ENCODE measurements around the gene CASK. TPM values are rescaled to one million over a fixed set of nuclear protein-coding genes. Genes with fewer than 3 reads are reported as not detected.
"Not testable (repeated sequence)": the region's sequence is repeated elsewhere in the genome, so short reads cannot be mapped to it uniquely, and the experiment has no call there.

The CASK gene
- total RNA-seq, 1 donor from 2014 or later: 43.0 TPM

DNA sequence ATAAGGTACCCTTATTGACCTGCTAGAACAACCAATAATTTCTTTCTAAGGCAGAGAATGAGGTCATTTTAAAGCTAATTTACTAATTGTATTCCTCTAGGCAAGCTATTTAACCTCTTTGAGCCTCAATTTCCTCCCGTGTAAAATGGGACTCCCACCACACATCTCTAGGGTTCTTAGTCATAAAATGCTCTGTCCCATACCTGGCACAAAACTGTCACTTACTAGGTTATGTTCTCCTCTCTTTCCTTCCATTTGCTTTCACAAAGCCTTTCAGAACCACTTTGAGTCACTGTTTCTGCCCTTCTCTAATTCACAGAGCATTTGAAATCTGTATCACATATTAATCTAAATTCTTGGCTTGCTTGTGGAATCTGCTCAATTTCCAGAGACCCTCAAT, 201.8 kb downstream of the CASK start:
- Mint-ChIP-seq H3K4me3 (ENCODE audit: unreplicated experiment) (no peak overlapping the region), H3K9me3 (ENCODE audit: unreplicated experiment) (peaks cover 14% of the 10 kb centered on the region), H3K4me1 (ENCODE audit: unreplicated experiment) (no peaks in the 10 kb centered on the region), H3K27ac (ENCODE audit: unreplicated experiment) (no peak overlapping the region), H3K27me3 (ENCODE audit: unreplicated experiment) (no peaks in the 10 kb centered on the region), H3K36me3 (ENCODE audit: unreplicated experiment) (peaks cover 14% of the 10 kb centered on the region)
- no peak for DNase-seq (ENCODE audit: extremely low spot score, unreplicated experiment)
- TF ChIP-seq, protein P1, sequence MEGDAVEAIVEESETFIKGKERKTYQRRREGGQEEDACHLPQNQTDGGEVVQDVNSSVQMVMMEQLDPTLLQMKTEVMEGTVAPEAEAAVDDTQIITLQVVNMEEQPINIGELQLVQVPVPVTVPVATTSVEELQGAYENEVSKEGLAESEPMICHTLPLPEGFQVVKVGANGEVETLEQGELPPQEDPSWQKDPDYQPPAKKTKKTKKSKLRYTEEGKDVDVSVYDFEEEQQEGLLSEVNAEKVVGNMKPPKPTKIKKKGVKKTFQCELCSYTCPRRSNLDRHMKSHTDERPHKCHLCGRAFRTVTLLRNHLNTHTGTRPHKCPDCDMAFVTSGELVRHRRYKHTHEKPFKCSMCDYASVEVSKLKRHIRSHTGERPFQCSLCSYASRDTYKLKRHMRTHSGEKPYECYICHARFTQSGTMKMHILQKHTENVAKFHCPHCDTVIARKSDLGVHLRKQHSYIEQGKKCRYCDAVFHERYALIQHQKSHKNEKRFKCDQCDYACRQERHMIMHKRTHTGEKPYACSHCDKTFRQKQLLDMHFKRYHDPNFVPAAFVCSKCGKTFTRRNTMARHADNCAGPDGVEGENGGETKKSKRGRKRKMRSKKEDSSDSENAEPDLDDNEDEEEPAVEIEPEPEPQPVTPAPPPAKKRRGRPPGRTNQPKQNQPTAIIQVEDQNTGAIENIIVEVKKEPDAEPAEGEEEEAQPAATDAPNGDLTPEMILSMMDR (IDR thresholded peaks at IDR 0.05): no peak

DNA sequence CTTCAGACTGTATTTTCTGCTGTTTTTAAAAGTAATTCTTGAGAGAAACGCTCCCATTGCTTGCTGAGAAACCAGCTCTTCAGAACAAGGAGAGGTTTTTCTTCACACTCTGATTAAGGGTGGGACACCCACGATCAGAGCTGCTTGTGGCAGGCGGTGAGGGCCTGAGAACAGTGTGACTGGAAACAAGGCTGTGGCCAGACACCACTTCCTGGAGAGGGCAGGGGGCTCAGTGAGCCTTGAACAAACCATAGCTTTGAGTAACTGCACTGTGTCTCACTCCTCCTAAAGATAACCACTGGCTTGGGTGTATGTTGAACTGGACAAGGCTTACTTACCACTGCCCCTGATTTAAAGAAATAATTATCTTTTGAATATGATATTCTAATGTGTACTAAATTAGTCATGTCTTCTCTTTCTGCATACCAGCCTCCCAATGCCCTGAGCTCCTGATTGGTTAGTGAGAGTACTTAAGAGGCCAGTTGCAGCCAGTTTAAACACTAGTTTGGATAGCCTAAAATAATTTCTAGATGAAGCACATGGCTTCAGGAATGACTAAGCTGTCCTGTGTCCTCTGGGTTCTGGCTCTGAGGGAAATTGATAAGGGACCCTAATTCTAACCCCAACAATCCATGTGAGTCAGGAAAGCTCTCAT, 203.1 kb downstream of the CASK start:
- TF ChIP-seq, protein P1 (IDR thresholded peaks at IDR 0.05): no peak
- Mint-ChIP-seq H3K4me1 (ENCODE audit: unreplicated experiment) (no peaks in the 10 kb centered on the region), H3K4me3 (ENCODE audit: unreplicated experiment) (no peak overlapping the region), H3K9me3 (ENCODE audit: unreplicated experiment) (peaks cover 14% of the 10 kb centered on the region), H3K27ac (ENCODE audit: unreplicated experiment) (no peak overlapping the region), H3K27me3 (ENCODE audit: unreplicated experiment) (no peaks in the 10 kb centered on the region), H3K36me3 (ENCODE audit: unreplicated experiment) (peaks cover 14% of the 10 kb centered on the region)
- no peak for DNase-seq (ENCODE audit: extremely low spot score, unreplicated experiment)

DNA sequence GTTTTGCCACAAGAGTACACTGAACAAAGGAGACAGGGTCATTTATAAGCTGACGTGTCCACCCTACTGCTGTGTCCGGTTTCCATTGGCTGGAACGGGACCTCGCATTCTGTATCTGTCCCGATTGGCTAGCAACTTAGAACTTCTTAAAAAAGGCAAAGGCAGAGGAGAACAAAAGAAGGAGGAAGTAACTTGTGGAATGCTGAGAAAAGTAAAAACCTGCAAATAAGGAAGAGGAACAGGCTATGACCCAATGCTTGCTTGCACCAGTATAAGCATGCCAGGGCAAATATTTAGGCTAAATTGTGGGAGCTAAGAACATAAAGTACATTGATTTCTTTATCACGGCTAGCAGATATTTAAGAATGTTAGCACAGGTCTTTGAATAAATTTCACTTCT, 203.7 kb downstream of the CASK start:
- not testable (repeated sequence) for H3K4me1 Mint-ChIP-seq (ENCODE audit: unreplicated experiment); H3K27ac Mint-ChIP-seq (ENCODE audit: unreplicated experiment); H3K27me3 Mint-ChIP-seq (ENCODE audit: unreplicated experiment); DNase-seq (ENCODE audit: extremely low spot score, unreplicated experiment); H3K4me3 Mint-ChIP-seq (ENCODE audit: unreplicated experiment)
- H3K36me3 Mint-ChIP-seq (ENCODE audit: unreplicated experiment): peaks cover 14% of the 10 kb centered on the region
- H3K9me3 Mint-ChIP-seq (ENCODE audit: unreplicated experiment): peaks cover 14% of the 10 kb centered on the region

DNA sequence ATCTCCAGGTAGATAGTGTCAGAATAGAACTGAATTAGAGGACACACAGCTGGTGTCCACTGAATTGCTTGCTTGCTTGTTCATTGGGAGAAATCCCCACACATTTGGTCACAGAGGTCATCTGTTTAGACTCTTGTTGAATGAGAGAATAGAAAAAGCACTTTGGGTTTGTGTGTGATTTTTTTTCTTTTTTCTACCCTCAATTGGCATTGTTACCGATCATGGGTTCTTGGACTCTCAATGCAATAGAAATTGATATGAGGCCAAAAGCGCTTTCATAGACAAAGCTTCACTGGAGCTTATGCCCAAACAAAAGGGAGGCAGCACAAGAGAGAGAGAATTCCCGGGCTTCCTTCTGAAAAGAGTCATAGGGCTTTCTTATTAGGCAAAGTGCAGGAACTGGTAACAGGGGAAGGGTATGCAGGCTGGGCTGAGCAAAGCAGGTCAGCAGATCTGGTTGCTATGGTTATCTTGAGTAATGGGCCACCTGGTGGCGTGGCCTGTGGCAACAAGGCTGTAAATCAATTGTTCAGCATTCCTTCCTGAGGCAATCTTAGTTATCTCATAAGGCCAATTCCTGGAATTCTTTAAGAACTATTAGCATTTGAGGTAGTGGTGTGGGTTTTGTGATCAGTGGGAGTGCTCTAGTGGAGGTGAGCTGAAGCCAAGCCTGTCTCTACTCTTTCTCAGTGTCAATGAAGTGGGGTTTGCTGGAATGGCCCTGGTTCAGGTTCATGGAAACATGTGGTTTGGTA, 204.7 kb downstream of the CASK start:
- H3K27ac Mint-ChIP-seq (ENCODE audit: unreplicated experiment): no peak overlapping the region
- no peak overlapping the region for H3K4me3 Mint-ChIP-seq (ENCODE audit: unreplicated experiment)
- peaks cover 14% of the 10 kb centered on the region for H3K9me3 Mint-ChIP-seq (ENCODE audit: unreplicated experiment)
- no peaks in the 10 kb centered on the region for H3K4me1 Mint-ChIP-seq (ENCODE audit: unreplicated experiment)
- TF ChIP-seq, protein P1 (IDR thresholded peaks at IDR 0.05): no peak
- no peaks in the 10 kb centered on the region for H3K27me3 Mint-ChIP-seq (ENCODE audit: unreplicated experiment)
- DNase-seq (ENCODE audit: extremely low spot score, unreplicated experiment): no peak
- H3K36me3 Mint-ChIP-seq (ENCODE audit: unreplicated experiment): peaks cover 14% of the 10 kb centered on the region

DNA sequence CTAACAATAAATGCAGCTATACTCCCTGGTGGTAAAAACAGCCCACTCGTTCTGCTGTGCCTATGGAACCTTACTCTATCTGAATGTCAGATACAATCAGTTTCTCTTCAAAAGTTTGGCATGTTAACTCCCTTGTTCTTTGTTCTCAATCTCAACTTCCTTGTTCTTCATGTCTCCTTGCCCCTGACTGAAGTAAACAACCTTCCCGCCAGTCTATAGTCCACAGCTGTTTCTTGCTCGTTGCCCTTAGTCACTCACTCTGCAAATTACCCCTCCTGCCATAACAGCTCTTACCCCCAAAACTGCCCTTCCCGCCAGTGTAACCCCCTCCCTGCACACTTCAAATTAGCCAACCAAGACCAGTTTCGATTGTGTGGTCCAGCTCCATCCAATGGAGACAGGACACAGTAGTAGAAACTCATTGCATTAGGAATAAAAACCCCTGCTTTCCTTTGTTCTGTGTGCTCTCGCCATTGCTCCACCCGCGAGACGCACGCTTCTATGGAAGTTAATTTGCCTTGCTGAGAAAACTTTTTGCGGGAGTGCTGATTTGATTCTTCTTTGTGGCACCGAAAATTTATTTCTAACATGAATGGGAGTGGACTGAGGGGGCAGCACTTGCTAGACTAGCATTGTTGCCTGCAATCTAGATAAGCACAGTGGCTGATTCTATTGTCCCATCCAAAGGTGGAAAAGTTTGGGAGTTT, 206.4 kb downstream of the CASK start:
- peaks cover 14% of the 10 kb centered on the region for H3K9me3 Mint-ChIP-seq (ENCODE audit: unreplicated experiment)
- H3K4me3 Mint-ChIP-seq (ENCODE audit: unreplicated experiment): no peak overlapping the region
- H3K4me1 Mint-ChIP-seq (ENCODE audit: unreplicated experiment): no peaks in the 10 kb centered on the region
- no peaks in the 10 kb centered on the region for H3K27me3 Mint-ChIP-seq (ENCODE audit: unreplicated experiment)
- peaks cover 11% of the 10 kb centered on the region for H3K36me3 Mint-ChIP-seq (ENCODE audit: unreplicated experiment)
- DNase-seq (ENCODE audit: extremely low spot score, unreplicated experiment): no peak
- no peak overlapping the region for H3K27ac Mint-ChIP-seq (ENCODE audit: unreplicated experiment)
- TF ChIP-seq, protein P1 (IDR thresholded peaks at IDR 0.05): no peak
